Kidney (tissue), 14 donors: Measurements from ENCODE around the gene RFT1. TPM values are rescaled to one million over a fixed set of nuclear protein-coding genes. Genes with fewer than 3 reads are reported as not detected.
A peak's percentile ranks its signal among the peaks of the same experiment; 100 is the strongest.
"Not testable (repeated sequence)": the region's sequence is repeated elsewhere in the genome, so short reads cannot be mapped to it uniquely, and the experiment has no call there.

Experiments used
- DNase-seq, 5 donors: peaks; one replicate each; pipeline ENCODE4 v3.0.0-alpha.2; 2013 to 2020
- FAIRE-seq: peaks from 2 replicates; lab custom pipeline; 2012; peaks lifted over from hg19 to GRCh38; lab: Jason Lieb, UNC
- H3K27ac ChIP-seq, 2 donors: one replicate each; pipeline ENCODE4 v1.7.0; 2013; ENCODE audit warnings: low read depth in 2 of 2, low read length in 2 of 2, inconsistent platforms in 1 of 2
- H3K27me3 ChIP-seq: one replicate; pipeline ENCODE4 v1.7.1; 2013; ENCODE audit warnings: low read length, inconsistent platforms; ENCODE audit not compliant: control insufficient read depth, insufficient read depth
- H3K36me3 ChIP-seq, 3 donors: one replicate each; pipeline versions ENCODE4 v1.7.0 to v1.7.1; 2013; ENCODE audit warnings: low read length in 3 of 3, control low read depth in 1 of 3, inconsistent platforms in 1 of 3; ENCODE audit not compliant: insufficient read depth in 3 of 3, control insufficient read depth in 2 of 3
- H3K4me1 ChIP-seq, 3 donors: one replicate each; pipeline versions ENCODE4 v1.7.0 to v1.7.1; 2013; ENCODE audit warnings: low read length in 3 of 3, inconsistent platforms in 1 of 3, low read depth in 1 of 3; ENCODE audit not compliant: control insufficient read depth in 2 of 3, insufficient read depth in 2 of 3
- H3K4me3 ChIP-seq, 3 donors: one replicate each; pipeline versions ENCODE4 v1.7.0 to v1.8.1; 2013; ENCODE audit warnings: low read length in 3 of 3, control low read depth in 1 of 3, inconsistent platforms in 1 of 3
- H3K9ac ChIP-seq, 3 donors: one replicate each; pipeline versions ENCODE4 v1.7.0 to v1.7.1; 2013; ENCODE audit warnings: low read length in 3 of 3, control low read depth in 1 of 3, inconsistent platforms in 1 of 3
- H3K9me3 ChIP-seq, 3 donors: one replicate each; pipeline versions ENCODE4 v1.7.0 to v1.7.1; 2013; ENCODE audit warnings: low read length in 3 of 3, control low read depth in 1 of 3, inconsistent platforms in 1 of 3; ENCODE audit not compliant: control insufficient read depth in 2 of 3, insufficient read depth in 1 of 3
- intact Hi-C: fragments of 100-400 bp; cut with DNase I; formaldehyde crosslinking; loops from one replicate; pipeline ENCODE4 v1.11.1; 2022
- polyA plus RNA-seq: library from polyadenylated mRNA; stranded (reverse); fragments of 350-450 nt; fragmentation: Illumina TruSeq; extraction: RNeasy Lipid Tissue Mini Kit (QIAGEN cat#74804); gene quantifications from one replicate; pipeline ENCODE4 v1.2.3, GENCODE V29; 2014; ENCODE audit warnings: low read depth, low replicate concordance; ENCODE audit not compliant: insufficient read depth
- total RNA-seq: library from RNA; stranded (reverse); fragmentation: NEBNext Ultra II Directional; extraction: Animal tissue kit (Norgen Biotek cat#: 25700); gene quantifications from one replicate; pipeline ENCODE4 v1.2.1, GENCODE V29; 2021
- TF ChIP-seq, protein P1 (sequence below): IDR thresholded peaks from 3 replicates; pipeline ENCODE4 v1.5.1; 2012; ENCODE audit warnings: mild to moderate bottlenecking, moderate library complexity, borderline replicate concordance; ENCODE audit not compliant: insufficient read depth; ENCODE audit errors: extremely low read depth
- donor health status: control.
- donor health status: control.
- donor health status: control.
- donor health status: control.
- donor health status: control.
- donor health status: DM: yes; HTN: yes; CAD: no.
- donor health status: Normal renal cell carcinoma (clear cell type).

Gene RFT1
- total and polyA plus RNA-seq, 2 donors from 2014 or later, result 14.7 to 22.8 TPM

DNA sequence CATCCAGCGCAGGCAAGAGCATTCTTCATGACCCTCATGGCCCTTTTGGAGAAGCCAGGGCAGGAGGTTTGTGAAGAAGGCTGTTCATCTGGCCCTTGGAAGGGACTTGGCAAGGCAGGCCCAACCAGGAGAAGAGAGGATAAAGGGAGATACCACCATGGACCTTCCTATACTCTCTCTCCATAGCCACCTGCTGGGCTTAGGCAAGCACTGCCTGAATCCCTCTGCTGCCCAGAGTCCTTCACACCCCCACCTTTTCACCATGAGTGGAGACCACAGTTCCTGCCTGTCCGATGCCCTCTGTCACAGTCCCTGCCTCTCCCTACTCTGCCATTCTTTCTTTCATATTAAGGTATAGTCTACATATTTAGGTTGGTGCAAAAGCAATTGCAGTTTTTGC lies 73.8 kb downstream of the RFT1 start:
- H3K27ac ChIP-seq, result no peak overlapping the region
- intact Hi-C loops, result no loop called here
- no peaks in the 10 kb centered on the region for H3K36me3 ChIP-seq
- H3K27me3 ChIP-seq, result no peaks in the 10 kb centered on the region
- no peaks in the 10 kb centered on the region for H3K9me3 ChIP-seq
- no peak overlapping the region for H3K9ac ChIP-seq
- FAIRE-seq (no peak), DNase-seq (peak in 1 of 5 donors; percentile 38)
- H3K4me1 ChIP-seq, result no peaks in the 10 kb centered on the region
- no peak overlapping the region for H3K4me3 ChIP-seq
- TF ChIP-seq, protein P1, sequence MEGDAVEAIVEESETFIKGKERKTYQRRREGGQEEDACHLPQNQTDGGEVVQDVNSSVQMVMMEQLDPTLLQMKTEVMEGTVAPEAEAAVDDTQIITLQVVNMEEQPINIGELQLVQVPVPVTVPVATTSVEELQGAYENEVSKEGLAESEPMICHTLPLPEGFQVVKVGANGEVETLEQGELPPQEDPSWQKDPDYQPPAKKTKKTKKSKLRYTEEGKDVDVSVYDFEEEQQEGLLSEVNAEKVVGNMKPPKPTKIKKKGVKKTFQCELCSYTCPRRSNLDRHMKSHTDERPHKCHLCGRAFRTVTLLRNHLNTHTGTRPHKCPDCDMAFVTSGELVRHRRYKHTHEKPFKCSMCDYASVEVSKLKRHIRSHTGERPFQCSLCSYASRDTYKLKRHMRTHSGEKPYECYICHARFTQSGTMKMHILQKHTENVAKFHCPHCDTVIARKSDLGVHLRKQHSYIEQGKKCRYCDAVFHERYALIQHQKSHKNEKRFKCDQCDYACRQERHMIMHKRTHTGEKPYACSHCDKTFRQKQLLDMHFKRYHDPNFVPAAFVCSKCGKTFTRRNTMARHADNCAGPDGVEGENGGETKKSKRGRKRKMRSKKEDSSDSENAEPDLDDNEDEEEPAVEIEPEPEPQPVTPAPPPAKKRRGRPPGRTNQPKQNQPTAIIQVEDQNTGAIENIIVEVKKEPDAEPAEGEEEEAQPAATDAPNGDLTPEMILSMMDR, result peak; percentile 14

DNA sequence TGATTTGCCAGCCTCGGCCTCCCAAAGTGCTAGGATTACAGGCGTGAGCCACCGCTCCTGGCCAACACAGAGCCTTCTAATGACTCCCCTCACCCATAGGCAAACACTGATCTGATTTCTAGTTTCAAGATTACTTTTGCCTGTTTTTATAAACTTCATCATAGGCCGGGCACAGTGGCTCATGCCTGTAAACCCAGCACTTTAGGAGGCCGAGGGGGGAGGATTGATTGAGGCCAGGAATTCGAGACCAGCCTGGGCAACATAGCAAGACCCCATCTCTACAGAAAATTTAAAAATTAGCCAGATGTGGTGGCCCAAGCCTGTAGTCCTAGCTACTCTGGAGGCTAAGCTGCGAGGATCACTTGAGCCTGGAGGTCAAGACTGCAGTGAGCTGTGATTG lies 76.0 kb downstream of the RFT1 start:
- H3K27me3 ChIP-seq, H3K4me3 ChIP-seq, H3K9me3 ChIP-seq, H3K27ac ChIP-seq, H3K36me3 ChIP-seq, intact Hi-C loops, DNase-seq, H3K4me1 ChIP-seq, FAIRE-seq, H3K9ac ChIP-seq: not testable (repeated sequence)

DNA sequence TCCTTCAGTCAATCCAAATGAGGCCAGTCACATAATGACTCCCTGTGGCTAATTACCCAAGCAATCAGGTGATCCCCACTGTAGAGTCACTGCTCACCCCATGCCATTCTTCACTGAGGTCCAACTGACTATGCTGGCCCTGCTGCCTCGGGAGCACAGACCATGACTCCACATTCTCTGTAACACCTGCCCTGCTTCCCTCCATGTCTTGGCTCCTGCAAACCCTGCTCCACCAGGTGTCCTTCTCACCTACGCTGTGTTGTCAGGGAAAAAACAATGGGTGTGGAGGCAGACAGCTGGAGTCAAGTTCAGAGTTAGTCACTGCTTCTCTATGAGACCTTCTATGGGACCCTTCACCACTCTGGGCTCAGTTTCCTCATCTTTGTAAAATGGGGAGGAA lies 78.3 kb downstream of the RFT1 start:
- TF ChIP-seq, protein P1, result no peak
- H3K36me3 ChIP-seq, result no peaks in the 10 kb centered on the region
- H3K27ac ChIP-seq, result no peak overlapping the region
- no peaks in the 10 kb centered on the region for H3K4me1 ChIP-seq
- no peak overlapping the region for H3K9ac ChIP-seq
- DNase-seq (no peak), FAIRE-seq (no peak)
- no peaks in the 10 kb centered on the region for H3K9me3 ChIP-seq
- H3K4me3 ChIP-seq, result no peak overlapping the region
- intact Hi-C loops, result no loop called here
- no peaks in the 10 kb centered on the region for H3K27me3 ChIP-seq

DNA sequence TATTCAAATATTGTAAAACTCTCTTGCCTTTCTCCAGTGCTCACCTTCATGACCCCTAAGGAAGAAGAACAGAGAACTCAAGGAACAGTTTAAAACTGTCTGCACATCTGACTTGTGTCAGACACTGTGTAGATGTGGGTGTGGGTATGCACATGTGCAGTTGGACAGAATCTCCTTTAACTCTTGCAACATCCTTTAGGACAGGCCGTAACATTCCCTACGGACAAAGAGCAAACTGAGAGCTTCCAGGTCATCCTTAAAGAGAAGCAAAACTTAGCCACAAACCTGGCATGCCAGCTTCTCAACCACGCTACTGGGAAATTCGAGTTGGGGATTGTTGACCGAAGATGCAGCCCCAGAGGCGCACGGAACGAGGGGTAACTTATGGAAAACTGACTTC lies 80.2 kb downstream of the RFT1 start:
- FAIRE-seq (no peak), DNase-seq (no peak)
- intact Hi-C loops, result no loop called here
- Histone ChIP-seq H3K4me3 (no peak overlapping the region), H3K27ac (no peak overlapping the region), H3K36me3 (no peaks in the 10 kb centered on the region), H3K27me3 (no peaks in the 10 kb centered on the region), H3K9me3 (no peaks in the 10 kb centered on the region), H3K9ac (no peak overlapping the region), H3K4me1 (no peaks in the 10 kb centered on the region)
- TF ChIP-seq, protein P1, result no peak
